Choroid plexus epithelial cell (primary cell): Measurements from ENCODE around the gene CFAP20.

ENCODE experiments used
- DNase-seq: peaks from one replicate; pipeline ENCODE4 v3.0.0-alpha.2; 2010; ENCODE audit warnings: low read depth
- H3K4me3 ChIP-seq: 2 replicates; pipeline ENCODE4 v1.5.1; 2011; ENCODE audit warnings: low read depth, mild to moderate bottlenecking, control low read depth, low read length, moderate library complexity
- CTCF ChIP-seq: conservative IDR thresholded peaks from 2 replicates; pipeline ENCODE4 v1.5.1; 2011; ENCODE audit warnings: low read depth, mild to moderate bottlenecking, control low read depth, inconsistent platforms, low read length, moderate library complexity

CFAP20 gene

GRCh38 chr16:58129097-58129936 lies at the start of gene CFAP20:
Gene CFAP20 (minus strand): TSS chr16:58129381. CDS start chr16:58129115, 266 bp downstream.
- peak; percentile 100 for DNase-seq
- TF ChIP-seq CTCF: no peak
- H3K4me3 ChIP-seq: peak within 1 kb of the TSS; percentile 91

- no peak overlapping the region for H3K4me3 ChIP-seq
- DNase-seq: no peak
- no peak for TF ChIP-seq CTCF
Measured at GRCh38 chr16:58177353-58177710, 48.2 kb upstream of the CFAP20 start.

GRCh38 chr16:58176608-58177352 lies 47.6 kb upstream of the CFAP20 start:
- DNase-seq: no peak
- H3K4me3 ChIP-seq: no peak overlapping the region
- TF ChIP-seq CTCF: no peak

GRCh38 chr16:58170223-58170622 lies 41.0 kb upstream of the CFAP20 start:
- TF ChIP-seq CTCF: no peak
- no peak for DNase-seq
- no peak overlapping the region for H3K4me3 ChIP-seq

GRCh38 chr16:58160855-58161254 lies 31.7 kb upstream of the CFAP20 start:
- no peak for TF ChIP-seq CTCF
- DNase-seq: peak; percentile 5
- no peak overlapping the region for H3K4me3 ChIP-seq

GRCh38 chr16:58158725-58159124 lies 29.5 kb upstream of the CFAP20 start:
- DNase-seq: no peak
- H3K4me3 ChIP-seq: no peak overlapping the region
- no peak for TF ChIP-seq CTCF
